ENCODE results near the gene DNAJC30. TPM values are rescaled to one million over a fixed set of nuclear protein-coding genes. Genes with fewer than 3 reads are reported as not detected.

The DNAJC30 gene
- total RNA-seq, 3 donors from 2014 or later (not counting 1 experiment from before 2014, with no cell fraction given): 8.7 to 9.9 (median 9.3) TPM

- no peak overlapping the region for H3K4me3 Mint-ChIP-seq
- WGBS (ENCODE audit: insufficient coverage): 90% methylated on average over 1 of the region's 1 CpG
- no peaks in the 10 kb centered on the region for H3K4me1 Mint-ChIP-seq
- no peaks in the 10 kb centered on the region for H3K36me3 Mint-ChIP-seq
- no peak overlapping the region for H3K27ac Mint-ChIP-seq
- H3K27me3 Mint-ChIP-seq (ENCODE audit: low read depth in 2 of 2): peaks cover 5 to 8% of the 10 kb centered on the region in 2 donors
- H3K9me3 Mint-ChIP-seq: no peaks in the 10 kb centered on the region
- DNase-seq: no peak
- peaks cover 6% of the 10 kb centered on the region for H3K36me3 ChIP-seq (ENCODE audit: control insufficient read depth, insufficient read depth, low read length)
- peaks cover 2% of the 10 kb centered on the region for H3K27me3 ChIP-seq (ENCODE audit: control insufficient read depth, insufficient read depth, low read length)
- H3K9me3 ChIP-seq (ENCODE audit: control insufficient read depth, insufficient read depth, low read length): no peaks in the 10 kb centered on the region
- no peak for TF ChIP-seq CTCF (IDR thresholded peaks at IDR 0.05)
- no peak overlapping the region for H3K4me3 ChIP-seq (ENCODE audit: low read length)
- no peaks in the 10 kb centered on the region for H3K4me1 ChIP-seq (ENCODE audit: control insufficient read depth, insufficient read depth, low read length)
- H3K27ac ChIP-seq (ENCODE audit: low read length): no peak overlapping the region
- ATAC-seq: no peak
- intact Hi-C loops (cut with micrococcal nuclease): no loop called here
Observed at GRCh38 chr7:73674468-73675124, 8.7 kb downstream of the DNAJC30 start.

- no peak overlapping the region for H3K4me3 Mint-ChIP-seq
- no peaks in the 10 kb centered on the region for H3K36me3 Mint-ChIP-seq
- Histone ChIP-seq H3K36me3 (ENCODE audit: control insufficient read depth, insufficient read depth, low read length) (no peaks in the 10 kb centered on the region), H3K4me3 (ENCODE audit: low read length) (no peak overlapping the region), H3K9me3 (ENCODE audit: control insufficient read depth, insufficient read depth, low read length) (no peaks in the 10 kb centered on the region), H3K4me1 (ENCODE audit: control insufficient read depth, insufficient read depth, low read length) (peaks cover 10% of the 10 kb centered on the region), H3K27ac (ENCODE audit: low read length) (no peak overlapping the region), H3K27me3 (ENCODE audit: control insufficient read depth, insufficient read depth, low read length) (peaks cover 13% of the 10 kb centered on the region)
- WGBS (ENCODE audit: insufficient coverage): 88% methylated on average over 15 of the region's 15 CpGs
- no peaks in the 10 kb centered on the region for H3K9me3 Mint-ChIP-seq
- H3K27ac Mint-ChIP-seq: no peak overlapping the region
- no peak for TF ChIP-seq CTCF (IDR thresholded peaks at IDR 0.05)
- H3K27me3 Mint-ChIP-seq (ENCODE audit: low read depth in 2 of 2): peaks cover 8 to 14% of the 10 kb centered on the region in 2 donors
- intact Hi-C loops (cut with micrococcal nuclease): no loop called here
- peaks cover 0 to 10% of the 10 kb centered on the region in 2 donors for H3K4me1 Mint-ChIP-seq
- ATAC-seq: no peak
- no peak for DNase-seq
Observed at GRCh38 chr7:73671857-73672445, 11.3 kb downstream of the DNAJC30 start.

GRCh38 chr7:73671322-73671661, 12.0 kb downstream of the DNAJC30 start:
- H3K9me3 Mint-ChIP-seq: no peaks in the 10 kb centered on the region
- no peak overlapping the region for H3K4me3 Mint-ChIP-seq
- H3K36me3 Mint-ChIP-seq: no peaks in the 10 kb centered on the region
- peaks cover 13% of the 10 kb centered on the region for H3K27me3 ChIP-seq (ENCODE audit: control insufficient read depth, insufficient read depth, low read length)
- H3K4me1 ChIP-seq (ENCODE audit: control insufficient read depth, insufficient read depth, low read length): peaks cover 10% of the 10 kb centered on the region
- no peaks in the 10 kb centered on the region for H3K36me3 ChIP-seq (ENCODE audit: control insufficient read depth, insufficient read depth, low read length)
- peaks cover 8 to 17% of the 10 kb centered on the region in 2 donors for H3K27me3 Mint-ChIP-seq (ENCODE audit: low read depth in 2 of 2)
- TF ChIP-seq CTCF (IDR thresholded peaks at IDR 0.05): no peak
- no peak overlapping the region for H3K27ac ChIP-seq (ENCODE audit: low read length)
- H3K27ac Mint-ChIP-seq: no peak overlapping the region
- WGBS (ENCODE audit: insufficient coverage): 51% methylated on average over 6 of the region's 12 CpGs
- no peak overlapping the region for H3K4me3 ChIP-seq (ENCODE audit: low read length)
- ATAC-seq: no peak
- intact Hi-C loops (cut with micrococcal nuclease): no loop called here
- DNase-seq: no peak
- H3K9me3 ChIP-seq (ENCODE audit: control insufficient read depth, insufficient read depth, low read length): no peaks in the 10 kb centered on the region
- peaks cover 0 to 10% of the 10 kb centered on the region in 2 donors for H3K4me1 Mint-ChIP-seq

Measured in natural killer cell (primary cell).